ENCODE data around the gene ARID2. TPM values are rescaled to one million over a fixed set of nuclear protein-coding genes. Genes with fewer than 3 reads are reported as not detected.

The ARID2 gene
- total and polyA plus RNA-seq, 9 of the 15 experiments (the other 6 are each of a cell fraction or from before 2014, with no cell fraction given) = 13.4 to 41.6 (median 29.4) TPM

DNA sequence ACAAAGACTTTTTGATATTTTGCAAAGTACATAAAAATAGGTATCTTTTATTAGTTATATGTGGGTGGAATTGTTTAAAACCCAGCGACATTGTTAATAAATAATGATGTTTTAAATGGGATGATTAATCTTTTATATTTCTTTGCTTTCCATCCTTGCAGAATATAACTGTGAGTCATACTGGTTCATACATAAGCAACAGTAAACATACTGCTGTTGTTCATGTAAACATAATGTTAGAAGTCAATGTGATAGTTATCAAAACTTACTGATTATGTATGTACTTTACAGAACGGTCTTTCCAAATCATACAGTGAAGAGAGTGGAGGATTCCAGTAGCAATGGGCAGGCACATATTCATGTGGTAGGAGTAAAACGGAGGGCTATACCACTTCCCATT, 119.8 kb downstream of the ARID2 start:
- POLR2A ChIA-PET = no interaction called here
- H4K20me1 ChIP-seq (replicated peaks; ENCODE audit: control insufficient read depth, insufficient read depth, low read length) = no peaks in the 10 kb centered on the region; the same call in 1 of the 2 replicates
- intact Hi-C loops (cut with micrococcal nuclease) = no loop called here
- DNase-seq (ENCODE audit: extremely low read depth in 1 of 4, low spot score in 3 of 4) (no peak), FAIRE-seq (no peak), ATAC-seq (no peak)
- H3K9me1 ChIP-seq (ENCODE audit: control insufficient read depth, insufficient read depth, low read length) = no peaks in the 10 kb centered on the region
- H3K36me3 ChIP-seq (ENCODE audit: control insufficient read depth, insufficient read depth, low read length) = peaks cover 67% of the 10 kb centered on the region
- no peak overlapping the region for H2AFZ ChIP-seq (ENCODE audit: low read depth, low read length)
- H3K27me3 ChIP-seq (ENCODE audit: control insufficient read depth in 2 of 2, insufficient read depth in 2 of 2, low read length in 2 of 2) = no peaks in the 10 kb centered on the region
- CTCF ChIA-PET (ENCODE audit: low intra/inter-chr PET ratio) = no interaction called here
- no peak overlapping the region for H3K4me2 ChIP-seq (ENCODE audit: insufficient read depth, low read length)
- no TSS peak for BruUV-seq (replicated peaks)
- WGBS (ENCODE audit: insufficient coverage, low coverage, missing lambda C conversion rate) = 81% methylated on average over 3 of the region's 3 CpGs
- no peaks in the 10 kb centered on the region for H3K4me1 ChIP-seq (replicated peaks in 1 of 2; ENCODE audit: control insufficient read depth in 2 of 2, insufficient read depth in 2 of 2, low read length in 2 of 2)
- H3K79me2 ChIP-seq (ENCODE audit: control insufficient read depth, insufficient read depth, low read length) = no peaks in the 10 kb centered on the region
- H3K9me3 ChIP-seq (replicated peaks; ENCODE audit: control insufficient read depth, insufficient read depth, low read depth, low read length) = no peaks in the 10 kb centered on the region
- no peak overlapping the region for H3K27ac ChIP-seq (ENCODE audit: extremely low read depth, low read depth, low read length)
- H3K4me3 ChIP-seq = no peak overlapping the region
- in situ Hi-C loops (cut with MboI) = no loop called here
- no peak overlapping the region for H3K9ac ChIP-seq (ENCODE audit: insufficient read depth in 1 of 2, low read depth in 2 of 2, low read length in 2 of 2)
- TF ChIP-seq DEAF1 (CRISPR knock-in tag; IDR thresholded peaks at IDR 0.05) (no peak), ZC3H4 (CRISPR knock-in tag; IDR thresholded peaks at IDR 0.05; ENCODE audit: borderline replicate concordance) (no peak), STAT5A (IDR thresholded peaks at IDR 0.05; ENCODE audit: borderline replicate concordance, low read length) (no peak), ZFP36 (IDR thresholded peaks at IDR 0.05; ENCODE audit: low read depth, low read length, partially characterized antibody) (no peak), NCOA6 (IDR thresholded peaks at IDR 0.05) (no peak), MAFG (tag; conservative IDR thresholded peaks at IDR 0.05) (no peak), SRSF7 (optimal IDR thresholded peaks at IDR 0.05; ENCODE audit: low read depth, low read length) (no peak)
- TF ChIP-seq, protein P1, sequence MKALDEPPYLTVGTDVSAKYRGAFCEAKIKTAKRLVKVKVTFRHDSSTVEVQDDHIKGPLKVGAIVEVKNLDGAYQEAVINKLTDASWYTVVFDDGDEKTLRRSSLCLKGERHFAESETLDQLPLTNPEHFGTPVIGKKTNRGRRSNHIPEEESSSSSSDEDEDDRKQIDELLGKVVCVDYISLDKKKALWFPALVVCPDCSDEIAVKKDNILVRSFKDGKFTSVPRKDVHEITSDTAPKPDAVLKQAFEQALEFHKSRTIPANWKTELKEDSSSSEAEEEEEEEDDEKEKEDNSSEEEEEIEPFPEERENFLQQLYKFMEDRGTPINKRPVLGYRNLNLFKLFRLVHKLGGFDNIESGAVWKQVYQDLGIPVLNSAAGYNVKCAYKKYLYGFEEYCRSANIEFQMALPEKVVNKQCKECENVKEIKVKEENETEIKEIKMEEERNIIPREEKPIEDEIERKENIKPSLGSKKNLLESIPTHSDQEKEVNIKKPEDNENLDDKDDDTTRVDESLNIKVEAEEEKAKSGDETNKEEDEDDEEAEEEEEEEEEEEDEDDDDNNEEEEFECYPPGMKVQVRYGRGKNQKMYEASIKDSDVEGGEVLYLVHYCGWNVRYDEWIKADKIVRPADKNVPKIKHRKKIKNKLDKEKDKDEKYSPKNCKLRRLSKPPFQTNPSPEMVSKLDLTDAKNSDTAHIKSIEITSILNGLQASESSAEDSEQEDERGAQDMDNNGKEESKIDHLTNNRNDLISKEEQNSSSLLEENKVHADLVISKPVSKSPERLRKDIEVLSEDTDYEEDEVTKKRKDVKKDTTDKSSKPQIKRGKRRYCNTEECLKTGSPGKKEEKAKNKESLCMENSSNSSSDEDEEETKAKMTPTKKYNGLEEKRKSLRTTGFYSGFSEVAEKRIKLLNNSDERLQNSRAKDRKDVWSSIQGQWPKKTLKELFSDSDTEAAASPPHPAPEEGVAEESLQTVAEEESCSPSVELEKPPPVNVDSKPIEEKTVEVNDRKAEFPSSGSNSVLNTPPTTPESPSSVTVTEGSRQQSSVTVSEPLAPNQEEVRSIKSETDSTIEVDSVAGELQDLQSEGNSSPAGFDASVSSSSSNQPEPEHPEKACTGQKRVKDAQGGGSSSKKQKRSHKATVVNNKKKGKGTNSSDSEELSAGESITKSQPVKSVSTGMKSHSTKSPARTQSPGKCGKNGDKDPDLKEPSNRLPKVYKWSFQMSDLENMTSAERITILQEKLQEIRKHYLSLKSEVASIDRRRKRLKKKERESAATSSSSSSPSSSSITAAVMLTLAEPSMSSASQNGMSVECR (CRISPR knock-in tag; IDR thresholded peaks at IDR 0.05) = no peak
- TF ChIP-seq, protein P2, sequence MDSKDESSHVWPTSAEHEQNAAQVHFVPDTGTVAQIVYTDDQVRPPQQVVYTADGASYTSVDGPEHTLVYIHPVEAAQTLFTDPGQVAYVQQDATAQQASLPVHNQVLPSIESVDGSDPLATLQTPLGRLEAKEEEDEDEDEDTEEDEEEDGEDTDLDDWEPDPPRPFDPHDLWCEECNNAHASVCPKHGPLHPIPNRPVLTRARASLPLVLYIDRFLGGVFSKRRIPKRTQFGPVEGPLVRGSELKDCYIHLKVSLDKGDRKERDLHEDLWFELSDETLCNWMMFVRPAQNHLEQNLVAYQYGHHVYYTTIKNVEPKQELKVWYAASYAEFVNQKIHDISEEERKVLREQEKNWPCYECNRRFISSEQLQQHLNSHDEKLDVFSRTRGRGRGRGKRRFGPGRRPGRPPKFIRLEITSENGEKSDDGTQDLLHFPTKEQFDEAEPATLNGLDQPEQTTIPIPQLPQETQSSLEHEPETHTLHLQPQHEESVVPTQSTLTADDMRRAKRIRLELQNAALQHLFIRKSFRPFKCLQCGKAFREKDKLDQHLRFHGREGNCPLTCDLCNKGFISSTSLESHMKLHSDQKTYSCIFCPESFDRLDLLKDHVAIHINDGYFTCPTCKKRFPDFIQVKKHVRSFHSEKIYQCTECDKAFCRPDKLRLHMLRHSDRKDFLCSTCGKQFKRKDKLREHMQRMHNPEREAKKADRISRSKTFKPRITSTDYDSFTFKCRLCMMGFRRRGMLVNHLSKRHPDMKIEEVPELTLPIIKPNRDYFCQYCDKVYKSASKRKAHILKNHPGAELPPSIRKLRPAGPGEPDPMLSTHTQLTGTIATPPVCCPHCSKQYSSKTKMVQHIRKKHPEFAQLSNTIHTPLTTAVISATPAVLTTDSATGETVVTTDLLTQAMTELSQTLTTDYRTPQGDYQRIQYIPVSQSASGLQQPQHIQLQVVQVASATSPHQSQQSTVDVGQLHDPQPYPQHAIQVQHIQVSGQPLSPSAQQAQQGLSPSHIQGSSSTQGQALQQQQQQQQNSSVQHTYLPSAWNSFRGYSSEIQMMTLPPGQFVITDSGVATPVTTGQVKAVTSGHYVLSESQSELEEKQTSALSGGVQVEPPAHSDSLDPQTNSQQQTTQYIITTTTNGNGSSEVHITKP (IDR thresholded peaks at IDR 0.05; ENCODE audit: partially characterized antibody) = no peak
- TF ChIP-seq, protein P3, sequence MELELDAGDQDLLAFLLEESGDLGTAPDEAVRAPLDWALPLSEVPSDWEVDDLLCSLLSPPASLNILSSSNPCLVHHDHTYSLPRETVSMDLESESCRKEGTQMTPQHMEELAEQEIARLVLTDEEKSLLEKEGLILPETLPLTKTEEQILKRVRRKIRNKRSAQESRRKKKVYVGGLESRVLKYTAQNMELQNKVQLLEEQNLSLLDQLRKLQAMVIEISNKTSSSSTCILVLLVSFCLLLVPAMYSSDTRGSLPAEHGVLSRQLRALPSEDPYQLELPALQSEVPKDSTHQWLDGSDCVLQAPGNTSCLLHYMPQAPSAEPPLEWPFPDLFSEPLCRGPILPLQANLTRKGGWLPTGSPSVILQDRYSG (tag; conservative IDR thresholded peaks at IDR 0.05; ENCODE audit: low read depth) = no peak
